Fibroblast of lung (primary cell): Measurements from ENCODE around the gene SYNJ2BP. TPM values are rescaled to one million over a fixed set of nuclear protein-coding genes. Genes with fewer than 3 reads are reported as not detected.
A peak's percentile ranks its signal among the peaks of the same experiment; 100 is the strongest.
"Not testable (repeated sequence)": the region's sequence is repeated elsewhere in the genome, so short reads cannot be mapped to it uniquely, and the experiment has no call there.

ENCODE experiments used
- DNase-seq, 2 donors: peaks; one replicate each; pipeline versions ENCODE4 v3.0.0 to v3.0.0-alpha.2; 2010; ENCODE audit warnings: low read depth in 2 of 2
- H2AFZ ChIP-seq: 2 replicates; pipeline ENCODE4 v1.5.1; 2012; ENCODE audit warnings: low read length, control low read depth, inconsistent platforms
- H3K27ac ChIP-seq: 2 replicates; pipeline ENCODE4 v1.5.1; 2011; ENCODE audit warnings: low read length, control low read depth; ENCODE audit not compliant: insufficient read depth
- H3K27me3 ChIP-seq: 2 replicates; pipeline ENCODE4 v1.5.1; 2011; ENCODE audit warnings: mild to moderate bottlenecking, low read length; ENCODE audit not compliant: control insufficient read depth, insufficient read depth
- H3K36me3 ChIP-seq: 2 replicates; pipeline ENCODE4 v1.5.1; 2011; ENCODE audit warnings: low read length; ENCODE audit not compliant: control insufficient read depth, insufficient read depth
- H3K4me1 ChIP-seq: 2 replicates; pipeline ENCODE4 v1.5.1; 2011; ENCODE audit warnings: low read length; ENCODE audit not compliant: control insufficient read depth, insufficient read depth; ENCODE audit errors: extremely low read depth
- H3K4me2 ChIP-seq: 2 replicates; pipeline ENCODE4 v1.5.1; 2011; ENCODE audit warnings: low read length, control low read depth; ENCODE audit not compliant: insufficient read depth; ENCODE audit errors: extremely low read depth
- H3K4me3 ChIP-seq, 4 experiments: fragments of 200-600 bp in 1 of 4; sonication (generic) in 1 of 4; replicated peaks in 1 of 4; 2 replicates each; pipeline ENCODE4 v1.5.1; 2011 to 2016; ENCODE audit warnings: low read length in 4 of 4, low read depth in 3 of 4, mild to moderate bottlenecking in 3 of 4, control low read depth in 2 of 4, inconsistent platforms in 1 of 4, mixed read lengths in 1 of 4; ENCODE audit not compliant: insufficient read depth in 1 of 4; ENCODE audit errors: control extremely low read depth in 1 of 4
- H3K79me2 ChIP-seq: 2 replicates; pipeline ENCODE4 v1.5.1; 2012; ENCODE audit warnings: mild to moderate bottlenecking, low read length, inconsistent platforms; ENCODE audit not compliant: control insufficient read depth, insufficient read depth
- H3K9ac ChIP-seq: 2 replicates; pipeline ENCODE4 v1.5.1; 2011; ENCODE audit warnings: mild to moderate bottlenecking, low read length, control low read depth; ENCODE audit not compliant: insufficient read depth
- H3K9me3 ChIP-seq: 2 replicates; pipeline ENCODE4 v1.5.1; 2012; ENCODE audit warnings: low read depth, low read length; ENCODE audit not compliant: control insufficient read depth, insufficient read depth
- H4K20me1 ChIP-seq: 2 replicates; pipeline ENCODE4 v1.5.1; 2011; ENCODE audit warnings: low read length; ENCODE audit not compliant: control insufficient read depth, insufficient read depth; ENCODE audit errors: extremely low read depth
- EZH2 ChIP-seq: IDR thresholded peaks from 2 replicates; pipeline ENCODE4 v1.5.1; 2012; ENCODE audit warnings: low read length, control low read depth, mild to moderate bottlenecking; ENCODE audit errors: missing control alignments
- polyA plus RNA-seq, 2 donors: library from polyadenylated mRNA; depleted of rRNA in 1 of 2; stranded (reverse) in 1 of 2; unstranded in 1 of 2; fragments of >200 nt; gene quantifications; 2 replicates each; pipeline ENCODE4 v1.2.1, GENCODE V29; 2011 to 2012; ENCODE audit warnings: missing spikeins in 1 of 2
- total RNA-seq: library from RNA; depleted of rRNA; stranded (reverse); fragments of >200 nt; gene quantifications from 2 replicates; pipeline ENCODE4 v1.2.1, GENCODE V29; 2014
- TF ChIP-seq, protein P1 (sequence below), 2 donors: IDR thresholded peaks in 1 of 2; conservative IDR thresholded peaks in 1 of 2; 1 replicate in 1 of 2; 2 replicates in 1 of 2; pipeline ENCODE4 v1.5.1; 2011 to 2012; ENCODE audit warnings: low read length in 2 of 2, control low read depth in 1 of 2, inconsistent platforms in 1 of 2, low read depth in 1 of 2, mild to moderate bottlenecking in 1 of 2

Gene SYNJ2BP
- total and polyA plus RNA-seq, 2 donors (not counting 1 experiment from before 2014, with no cell fraction given): 14.4 to 28.4 TPM

DNA sequence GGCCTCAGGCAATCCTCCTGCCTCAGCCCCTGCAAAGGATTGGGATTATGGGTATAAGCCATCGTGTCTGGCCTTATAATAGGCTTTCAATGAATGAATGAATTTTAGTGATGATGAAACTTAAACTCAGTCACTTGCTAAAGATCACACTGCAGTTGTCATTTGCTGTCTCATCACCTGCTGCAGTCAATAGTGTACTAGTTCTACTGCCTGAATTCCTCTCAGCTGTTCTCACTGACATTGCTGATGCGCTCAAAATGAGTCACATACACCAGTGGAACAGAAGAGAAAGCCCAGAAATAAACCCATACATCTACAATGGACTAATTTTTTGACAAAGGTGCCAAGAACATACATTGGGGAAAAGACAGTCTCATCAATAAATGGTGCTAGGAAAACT lies 5.6 kb upstream of the SYNJ2BP start:
- Histone ChIP-seq H3K79me2 (no peaks in the 10 kb centered on the region), H2AFZ (no peak overlapping the region), H3K4me3 (no peak overlapping the region), H3K9ac (no peak overlapping the region), H3K36me3 (no peaks in the 10 kb centered on the region), H3K4me2 (no peak overlapping the region), H3K9me3 (no peaks in the 10 kb centered on the region), H3K27ac (no peak overlapping the region), H3K27me3 (no peaks in the 10 kb centered on the region), H3K4me1 (no peaks in the 10 kb centered on the region), H4K20me1 (no peaks in the 10 kb centered on the region)
- no peak for DNase-seq
- TF ChIP-seq EZH2: no peak
- TF ChIP-seq, protein P1, sequence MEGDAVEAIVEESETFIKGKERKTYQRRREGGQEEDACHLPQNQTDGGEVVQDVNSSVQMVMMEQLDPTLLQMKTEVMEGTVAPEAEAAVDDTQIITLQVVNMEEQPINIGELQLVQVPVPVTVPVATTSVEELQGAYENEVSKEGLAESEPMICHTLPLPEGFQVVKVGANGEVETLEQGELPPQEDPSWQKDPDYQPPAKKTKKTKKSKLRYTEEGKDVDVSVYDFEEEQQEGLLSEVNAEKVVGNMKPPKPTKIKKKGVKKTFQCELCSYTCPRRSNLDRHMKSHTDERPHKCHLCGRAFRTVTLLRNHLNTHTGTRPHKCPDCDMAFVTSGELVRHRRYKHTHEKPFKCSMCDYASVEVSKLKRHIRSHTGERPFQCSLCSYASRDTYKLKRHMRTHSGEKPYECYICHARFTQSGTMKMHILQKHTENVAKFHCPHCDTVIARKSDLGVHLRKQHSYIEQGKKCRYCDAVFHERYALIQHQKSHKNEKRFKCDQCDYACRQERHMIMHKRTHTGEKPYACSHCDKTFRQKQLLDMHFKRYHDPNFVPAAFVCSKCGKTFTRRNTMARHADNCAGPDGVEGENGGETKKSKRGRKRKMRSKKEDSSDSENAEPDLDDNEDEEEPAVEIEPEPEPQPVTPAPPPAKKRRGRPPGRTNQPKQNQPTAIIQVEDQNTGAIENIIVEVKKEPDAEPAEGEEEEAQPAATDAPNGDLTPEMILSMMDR (conservative IDR thresholded peaks at IDR 0.05 in 1 of 2, IDR thresholded peaks at IDR 0.05 in 1 of 2; ENCODE audit: low read depth in 1 of 2, low read length in 2 of 2): no peak

DNA sequence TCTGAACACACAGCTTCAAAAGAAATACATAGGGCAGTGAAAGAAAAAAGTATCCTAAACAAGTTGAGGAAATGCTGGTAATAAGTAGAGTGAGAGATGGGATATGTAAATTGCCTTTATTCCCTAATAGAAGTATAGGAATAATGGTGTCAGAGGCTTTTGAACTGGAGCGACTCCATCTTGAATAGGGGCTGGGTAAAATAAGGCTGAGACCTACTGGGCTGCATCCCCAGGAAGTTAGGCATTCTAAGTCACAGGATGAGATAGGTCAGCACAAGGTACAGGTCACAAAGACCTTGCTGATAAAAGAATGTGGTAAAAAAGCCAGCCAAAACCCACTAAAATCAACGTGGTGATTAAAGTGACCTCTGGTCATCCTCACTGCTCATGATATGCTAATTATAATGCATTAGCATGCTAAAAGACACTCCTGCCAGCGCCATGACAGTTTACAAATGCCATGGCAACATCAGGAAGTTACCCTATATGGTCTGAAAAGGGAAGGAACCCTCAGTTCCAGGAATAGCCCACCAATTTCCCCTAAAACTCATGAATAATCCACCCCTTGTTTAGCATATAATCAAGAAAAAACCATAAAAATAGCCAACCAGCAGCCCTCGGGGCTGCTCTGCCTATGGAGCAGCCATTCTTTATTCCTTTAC lies 2.5 kb upstream of the SYNJ2BP start:
- not testable (repeated sequence) for H3K36me3 ChIP-seq, H3K9ac ChIP-seq, H3K9me3 ChIP-seq, H3K79me2 ChIP-seq, H3K4me2 ChIP-seq, DNase-seq, H4K20me1 ChIP-seq, H3K27me3 ChIP-seq, H2AFZ ChIP-seq, H3K4me1 ChIP-seq, H3K4me3 ChIP-seq, H3K27ac ChIP-seq

- no peak for TF ChIP-seq EZH2
- TF ChIP-seq, protein P1 (conservative IDR thresholded peaks at IDR 0.05 in 1 of 2, IDR thresholded peaks at IDR 0.05 in 1 of 2; ENCODE audit: low read depth in 1 of 2, low read length in 2 of 2): no peak
- DNase-seq: peak; percentile 9 to 14
- no peaks in the 10 kb centered on the region for H3K36me3 ChIP-seq
- peak overlapping the region; percentile 65 for H3K27ac ChIP-seq
- no peaks in the 10 kb centered on the region for H3K4me1 ChIP-seq
- H3K79me2 ChIP-seq: peaks cover 9% of the 10 kb centered on the region
- H4K20me1 ChIP-seq: no peaks in the 10 kb centered on the region
- H3K4me2 ChIP-seq: peak overlapping the region; percentile 44
- H2AFZ ChIP-seq: peak overlapping the region; percentile 93
- H3K9ac ChIP-seq: peak overlapping the region; percentile 64
- peak overlapping the region; percentile 54 to 100 (median 86) for H3K4me3 ChIP-seq
- H3K27me3 ChIP-seq: no peaks in the 10 kb centered on the region
- no peaks in the 10 kb centered on the region for H3K9me3 ChIP-seq
Measured at GRCh38 chr14:70416338-70416724, 559 bp downstream of the SYNJ2BP start.
